Stimulated activated CD4-positive, alpha-beta T cell treated with anti-CD3 and anti-CD28 coated beads, Interleukin-1b, Interleukin-23, amount 100 ng/mL, for 4 hours (primary cell): Measurements from ENCODE around the gene RTL1.

ENCODE experiments used
- DNase-seq, 2 donors: peaks; one replicate each; pipeline ENCODE4 v3.0.0-alpha.2; 2020; ENCODE audit warnings: low read depth in 2 of 2

RTL1 gene

GRCh38 chr14:100834794-100835547, 68.6 kb downstream of the RTL1 start:
- no peak for DNase-seq

- no peak for DNase-seq
Measured at GRCh38 chr14:100834082-100834793, 69.3 kb downstream of the RTL1 start.

- DNase-seq = no peak
Measured at GRCh38 chr14:100832311-100832960, 71.1 kb downstream of the RTL1 start.

- DNase-seq = no peak
Measured at GRCh38 chr14:100830681-100831080, 72.8 kb downstream of the RTL1 start.
